ENCODE results near the gene DCLRE1C. TPM values are rescaled to one million over a fixed set of nuclear protein-coding genes. Genes with fewer than 3 reads are reported as not detected.
"Not testable (repeated sequence)": the region's sequence is repeated elsewhere in the genome, so short reads cannot be mapped to it uniquely, and the experiment has no call there.

The DCLRE1C gene
- total RNA-seq, 6 experiments from 2014 or later = 4.6 to 6.8 (median 5.6) TPM

DNA sequence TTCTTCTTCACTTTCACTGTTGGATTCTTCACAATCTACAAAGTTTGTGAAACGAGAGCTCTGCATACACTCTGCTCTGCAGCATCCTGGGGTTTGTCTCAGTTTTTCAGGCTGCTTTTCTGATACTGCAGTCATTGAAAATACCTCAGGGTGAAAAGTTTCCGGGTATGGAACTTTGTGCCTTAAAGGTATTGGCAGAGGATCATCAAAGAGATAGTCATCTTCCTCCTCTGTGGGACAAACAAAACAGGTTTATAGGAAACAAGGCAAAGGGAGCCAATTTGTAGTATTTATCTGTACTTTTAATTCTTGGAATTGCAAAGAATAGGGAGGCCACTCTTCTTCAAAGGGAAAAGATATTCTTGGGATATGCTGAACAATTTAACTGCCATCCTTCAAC, 44.8 kb downstream of the DCLRE1C start:
- Mint-ChIP-seq H3K27me3 (ENCODE audit: insufficient read depth) (no peaks in the 10 kb centered on the region; the same call in 1 of the 2 replicates), H3K9me3 (no peaks in the 10 kb centered on the region), H3K4me1 (ENCODE audit: low read depth) (0 out of 2 replicates have a peak, but pooled peaks cover 6% of the 10 kb centered on the region), H3K36me3 (ENCODE audit: low read depth) (peaks cover 50% of the 10 kb centered on the region), H3K27ac (no peak overlapping the region), H3K4me3 (no peak overlapping the region)
- TF ChIP-seq CTCF (IDR thresholded peaks at IDR 0.05) = no peak
- no peak for DNase-seq

DNA sequence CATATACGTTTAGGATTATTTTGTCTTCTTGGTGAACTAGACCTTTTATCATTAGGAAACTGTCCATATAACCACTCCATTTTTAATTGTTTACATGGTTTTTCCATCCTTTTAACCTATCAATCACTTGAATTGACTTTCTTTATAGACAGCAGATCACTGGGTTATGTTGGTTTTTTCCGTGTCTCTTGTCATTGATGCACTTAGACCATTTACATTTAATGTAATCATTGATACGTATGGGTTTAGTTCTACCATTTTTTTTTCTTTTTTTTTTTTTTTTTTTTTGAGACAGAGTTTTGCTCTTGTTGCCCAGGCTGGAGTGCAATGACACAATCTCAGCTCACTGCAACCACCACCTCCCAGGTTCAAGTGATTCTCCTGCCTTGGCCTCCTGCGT, 46.3 kb downstream of the DCLRE1C start:
- H3K36me3 Mint-ChIP-seq (ENCODE audit: low read depth) = peaks cover 37% of the 10 kb centered on the region
- H3K27me3 Mint-ChIP-seq (ENCODE audit: insufficient read depth); H3K4me3 Mint-ChIP-seq; DNase-seq; H3K27ac Mint-ChIP-seq; H3K4me1 Mint-ChIP-seq (ENCODE audit: low read depth); H3K9me3 Mint-ChIP-seq: not testable (repeated sequence)

GRCh38 chr10:14906765-14907164, 47.1 kb downstream of the DCLRE1C start:
- H3K27ac Mint-ChIP-seq = no peak overlapping the region
- no peak for TF ChIP-seq CTCF (IDR thresholded peaks at IDR 0.05)
- H3K36me3 Mint-ChIP-seq (ENCODE audit: low read depth) = peaks cover 29% of the 10 kb centered on the region
- H3K27me3 Mint-ChIP-seq (ENCODE audit: insufficient read depth) = no peaks in the 10 kb centered on the region; the same call in 1 of the 2 replicates
- no peak overlapping the region for H3K4me3 Mint-ChIP-seq
- DNase-seq = no peak
- H3K9me3 Mint-ChIP-seq = no peaks in the 10 kb centered on the region
- H3K4me1 Mint-ChIP-seq (ENCODE audit: low read depth) = 0 out of 2 replicates have a peak, but pooled peaks cover 6% of the 10 kb centered on the region

- H3K9me3 Mint-ChIP-seq = no peaks in the 10 kb centered on the region
- peaks cover 20% of the 10 kb centered on the region for H3K36me3 Mint-ChIP-seq (ENCODE audit: low read depth)
- no peak for TF ChIP-seq CTCF (IDR thresholded peaks at IDR 0.05)
- H3K4me3 Mint-ChIP-seq = no peak overlapping the region
- no peak overlapping the region for H3K27ac Mint-ChIP-seq
- no peaks in the 10 kb centered on the region; the same call in none of the 2 replicates for H3K27me3 Mint-ChIP-seq (ENCODE audit: insufficient read depth)
- DNase-seq = no peak
- 0 out of 2 replicates have a peak, but pooled peaks cover 6% of the 10 kb centered on the region for H3K4me1 Mint-ChIP-seq (ENCODE audit: low read depth)
These were observed 48.0 kb downstream of the DCLRE1C start for GRCh38 chr10:14905890-14906289.

DNA sequence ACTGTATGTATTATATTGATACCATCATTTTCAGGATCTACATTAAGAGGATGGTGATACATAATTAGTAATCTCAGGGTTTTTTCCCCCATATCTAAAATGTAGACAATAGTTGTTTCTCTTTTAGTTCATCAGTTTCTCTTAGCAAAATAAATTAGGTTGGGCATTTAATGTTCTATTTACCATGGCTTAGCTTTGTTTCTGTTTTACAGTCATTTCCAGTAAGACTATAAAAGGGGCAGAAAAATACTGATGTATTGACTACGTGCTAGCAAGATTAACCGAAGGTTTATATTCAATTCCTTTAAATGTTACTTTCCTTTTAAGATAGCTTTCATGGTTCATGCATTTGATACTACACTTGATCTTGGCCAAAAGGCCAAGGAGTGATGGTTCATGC, 49.0 kb downstream of the DCLRE1C start:
- Mint-ChIP-seq H3K27ac (no peak overlapping the region), H3K9me3 (no peaks in the 10 kb centered on the region), H3K4me1 (ENCODE audit: low read depth) (no peaks in the 10 kb centered on the region)

GRCh38 chr10:14904316-14904732, 49.6 kb downstream of the DCLRE1C start:
- peaks cover 14% of the 10 kb centered on the region for H3K36me3 Mint-ChIP-seq (ENCODE audit: low read depth)
- H3K4me1 Mint-ChIP-seq (ENCODE audit: low read depth) = no peaks in the 10 kb centered on the region
- peak; percentile 76 for TF ChIP-seq CTCF (IDR thresholded peaks at IDR 0.05)
- no peak overlapping the region for H3K27ac Mint-ChIP-seq
- H3K4me3 Mint-ChIP-seq = no peak overlapping the region
- H3K9me3 Mint-ChIP-seq = no peaks in the 10 kb centered on the region
- H3K27me3 Mint-ChIP-seq (ENCODE audit: insufficient read depth) = no peaks in the 10 kb centered on the region; the same call in 1 of the 2 replicates
- peak; percentile 25 for DNase-seq

More for the DNA sequence above, 49.0 kb downstream of the DCLRE1C start:
- Mint-ChIP-seq H3K27me3 (ENCODE audit: insufficient read depth) (no peaks in the 10 kb centered on the region; the same call in 1 of the 2 replicates), H3K4me3 (no peak overlapping the region), H3K36me3 (ENCODE audit: low read depth) (peaks cover 14% of the 10 kb centered on the region)
- no peak for TF ChIP-seq CTCF (IDR thresholded peaks at IDR 0.05)
- DNase-seq = no peak
